ENCODE results near the gene HRK.

DNA sequence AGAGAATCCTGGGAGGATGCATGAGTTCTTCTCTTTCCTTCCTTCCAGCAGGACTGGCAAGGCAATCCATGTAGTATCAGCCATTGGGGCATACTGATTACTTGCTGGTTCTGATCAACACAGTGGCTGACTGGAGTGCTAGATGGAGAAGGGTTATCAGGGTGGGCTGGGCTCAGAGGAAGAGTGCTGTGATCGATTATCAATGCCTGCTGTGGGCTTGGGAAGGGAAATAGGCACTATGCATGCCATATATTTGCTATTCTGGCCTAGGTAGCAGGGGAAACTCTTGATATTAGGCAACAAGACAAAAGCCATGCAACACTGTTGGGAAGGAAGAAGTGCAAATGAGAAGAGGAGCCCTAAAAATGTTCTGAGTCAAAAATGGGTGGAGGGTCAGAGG lies 45.8 kb downstream of the HRK start:
- no peak for TF ChIP-seq CTCF (IDR thresholded peaks at IDR 0.05)
- TF ChIP-seq POLR2A (IDR thresholded peaks at IDR 0.05): no peak
- TF ChIP-seq EP300 (IDR thresholded peaks at IDR 0.05): no peak
